ENCODE results near the gene SH2D4B. TPM values are rescaled to one million over a fixed set of nuclear protein-coding genes. Genes with fewer than 3 reads are reported as not detected.
"Not testable (repeated sequence)": the region's sequence is repeated elsewhere in the genome, so short reads cannot be mapped to it uniquely, and the experiment has no call there.

The SH2D4B gene
- polyA plus RNA-seq, 1 experiment, result not detected

DNA sequence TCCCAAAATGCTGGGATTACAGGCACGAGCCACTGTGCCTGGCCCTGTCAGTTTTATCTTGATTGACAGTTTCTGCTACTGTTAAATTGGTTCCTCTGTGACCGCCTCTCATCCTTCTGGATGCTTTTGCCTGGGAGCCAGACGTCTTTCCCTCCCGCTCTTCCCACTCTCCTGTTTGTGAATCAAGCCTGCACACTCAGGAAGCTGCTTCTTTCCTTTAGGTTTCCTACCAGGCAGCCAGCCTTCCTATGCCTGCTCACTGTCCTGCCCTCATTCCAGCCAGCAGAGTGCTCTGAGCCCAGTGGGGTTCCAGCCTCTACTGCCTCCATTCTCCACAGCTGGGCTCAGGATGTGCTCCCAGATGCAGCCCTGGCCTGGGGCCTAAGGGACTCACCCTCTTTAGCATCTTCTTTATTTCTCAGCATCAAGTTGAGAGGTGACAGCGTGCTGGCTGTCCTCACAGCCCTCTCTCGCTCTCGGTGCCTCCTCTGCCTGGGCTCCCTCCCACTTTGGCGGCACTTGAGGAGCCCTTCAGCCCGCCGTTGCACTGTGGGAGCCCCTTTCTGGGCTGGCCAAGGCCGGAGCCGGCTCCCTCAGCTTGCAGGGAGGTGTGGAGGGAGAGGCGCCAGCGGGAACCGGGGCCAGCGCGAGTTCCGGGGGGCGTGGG, 5.1 kb downstream of the SH2D4B start:
- ChIA-PET CTCF (no interaction called here), POLR2A (no interaction called here)
- TF ChIP-seq, protein P1, sequence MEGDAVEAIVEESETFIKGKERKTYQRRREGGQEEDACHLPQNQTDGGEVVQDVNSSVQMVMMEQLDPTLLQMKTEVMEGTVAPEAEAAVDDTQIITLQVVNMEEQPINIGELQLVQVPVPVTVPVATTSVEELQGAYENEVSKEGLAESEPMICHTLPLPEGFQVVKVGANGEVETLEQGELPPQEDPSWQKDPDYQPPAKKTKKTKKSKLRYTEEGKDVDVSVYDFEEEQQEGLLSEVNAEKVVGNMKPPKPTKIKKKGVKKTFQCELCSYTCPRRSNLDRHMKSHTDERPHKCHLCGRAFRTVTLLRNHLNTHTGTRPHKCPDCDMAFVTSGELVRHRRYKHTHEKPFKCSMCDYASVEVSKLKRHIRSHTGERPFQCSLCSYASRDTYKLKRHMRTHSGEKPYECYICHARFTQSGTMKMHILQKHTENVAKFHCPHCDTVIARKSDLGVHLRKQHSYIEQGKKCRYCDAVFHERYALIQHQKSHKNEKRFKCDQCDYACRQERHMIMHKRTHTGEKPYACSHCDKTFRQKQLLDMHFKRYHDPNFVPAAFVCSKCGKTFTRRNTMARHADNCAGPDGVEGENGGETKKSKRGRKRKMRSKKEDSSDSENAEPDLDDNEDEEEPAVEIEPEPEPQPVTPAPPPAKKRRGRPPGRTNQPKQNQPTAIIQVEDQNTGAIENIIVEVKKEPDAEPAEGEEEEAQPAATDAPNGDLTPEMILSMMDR (IDR thresholded peaks at IDR 0.05; ENCODE audit: low read depth, low read length), result no peak
- H3K4me3 ChIP-seq (ENCODE audit: low read depth, low read length), result no peak overlapping the region
- H3K27me3 ChIP-seq (ENCODE audit: control insufficient read depth, insufficient read depth, low read length), result peaks cover 10% of the 10 kb centered on the region
- H3K9me3 ChIP-seq (ENCODE audit: control insufficient read depth, insufficient read depth, low read length), result no peaks in the 10 kb centered on the region; the same call in 1 of the 2 replicates
- DNase-seq (ENCODE audit: low read depth, low spot score), result no peak
- H3K27ac ChIP-seq (ENCODE audit: low read depth, low read length), result no peak overlapping the region

DNA sequence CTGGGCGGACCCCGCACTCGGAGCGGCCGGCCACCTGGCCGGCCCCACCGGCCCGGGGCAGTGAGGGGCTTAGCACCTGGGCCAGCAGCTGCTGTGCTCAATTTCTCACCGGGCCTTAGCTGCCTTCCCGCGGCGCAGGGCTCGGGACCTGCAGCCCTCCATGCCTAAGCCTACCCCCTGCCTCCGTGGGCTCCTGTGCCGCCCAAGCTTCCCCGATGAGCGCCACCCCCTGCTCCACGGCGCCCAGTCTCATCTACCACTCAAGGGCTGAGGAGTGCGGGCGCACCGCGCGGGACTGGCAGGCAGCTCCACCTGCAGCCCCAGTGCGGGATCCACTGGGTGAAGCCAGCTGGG, 5.6 kb downstream of the SH2D4B start:
- DNase-seq (ENCODE audit: low read depth, low spot score); H3K4me3 ChIP-seq (ENCODE audit: low read depth, low read length); CTCF ChIA-PET; H3K9me3 ChIP-seq (ENCODE audit: control insufficient read depth, insufficient read depth, low read length); POLR2A ChIA-PET; H3K27me3 ChIP-seq (ENCODE audit: control insufficient read depth, insufficient read depth, low read length); H3K27ac ChIP-seq (ENCODE audit: low read depth, low read length): not testable (repeated sequence)

DNA sequence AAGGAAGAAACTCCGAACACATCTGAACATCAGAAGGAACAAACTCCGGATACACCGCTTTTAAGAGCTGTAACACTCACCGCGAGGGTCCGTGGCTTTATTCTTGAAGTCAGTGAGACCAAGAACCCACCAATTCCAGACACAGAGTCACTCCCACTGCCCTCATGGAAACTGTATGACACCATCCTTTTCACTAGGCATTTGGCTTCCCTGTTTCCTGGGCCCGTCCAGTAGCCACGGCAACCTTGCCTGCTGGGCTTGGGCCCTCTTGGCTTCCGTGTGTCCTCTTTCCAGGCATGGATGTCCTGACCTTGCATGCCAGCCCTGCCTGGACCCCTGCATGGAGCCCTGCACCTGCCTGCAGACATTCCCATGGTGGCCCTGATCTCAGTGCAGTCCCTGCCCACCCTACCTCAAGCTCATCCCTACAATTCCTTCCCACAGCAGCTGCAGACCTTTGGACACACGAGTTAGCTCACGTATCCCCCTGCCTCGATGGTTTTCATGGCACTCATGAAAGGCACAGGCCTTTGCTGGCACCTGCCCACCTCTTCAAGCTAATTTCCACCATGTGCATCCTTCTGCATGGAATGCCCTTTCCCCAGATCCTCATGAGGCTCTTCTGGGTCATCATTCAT, 6.7 kb downstream of the SH2D4B start:
- H3K4me3 ChIP-seq (ENCODE audit: low read depth, low read length), result no peak overlapping the region
- H3K27me3 ChIP-seq (ENCODE audit: control insufficient read depth, insufficient read depth, low read length), result peaks cover 7% of the 10 kb centered on the region
- TF ChIP-seq, protein P1 (IDR thresholded peaks at IDR 0.05; ENCODE audit: low read depth, low read length), result no peak
- CTCF ChIA-PET, result interaction anchor here (1.1 kb wide), 1 partner anchor 118 kb away, joined by 3 read pairs; no protein-coding TSS in a partner anchor
- POLR2A ChIA-PET, result no interaction called here
- no peak overlapping the region for H3K27ac ChIP-seq (ENCODE audit: low read depth, low read length)
- no peaks in the 10 kb centered on the region; the same call in 1 of the 2 replicates for H3K9me3 ChIP-seq (ENCODE audit: control insufficient read depth, insufficient read depth, low read length)
- DNase-seq (ENCODE audit: low read depth, low spot score), result no peak

DNA sequence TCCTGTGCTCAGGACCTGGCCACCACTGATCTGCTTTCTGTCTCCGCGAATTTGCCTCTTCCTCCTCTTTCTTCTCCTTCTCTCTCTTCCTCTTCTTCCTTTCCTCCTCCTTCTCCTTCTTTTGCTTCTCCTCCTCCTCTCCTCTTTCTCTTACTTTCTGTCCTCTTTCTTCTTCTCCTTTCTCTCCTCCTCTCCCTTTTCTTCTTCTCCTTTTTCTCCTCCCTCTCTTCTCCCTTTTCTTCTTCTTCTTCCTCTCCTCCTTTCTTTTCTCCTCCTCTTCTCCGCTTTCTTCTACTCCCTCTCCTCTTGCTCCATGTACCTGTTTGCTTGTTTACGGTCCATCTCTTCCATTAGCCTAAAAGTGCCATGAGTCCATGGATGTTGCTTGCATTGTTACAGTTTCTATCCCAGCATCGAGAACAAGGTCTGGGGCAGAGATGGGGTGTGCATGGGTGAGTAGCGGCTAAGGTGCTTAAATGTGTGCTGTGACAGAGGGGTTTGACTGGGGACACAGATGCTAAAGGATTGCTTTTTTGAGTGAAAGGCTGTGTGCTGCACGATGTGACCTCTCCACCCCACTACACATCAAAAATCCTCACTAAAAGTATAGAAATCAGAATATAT, 7.7 kb downstream of the SH2D4B start:
- no peak overlapping the region for H3K27ac ChIP-seq (ENCODE audit: low read depth, low read length)
- ChIA-PET CTCF (interaction anchor here (1.1 kb wide), 1 partner anchor 118 kb away, joined by 3 read pairs; no protein-coding TSS in a partner anchor), POLR2A (no interaction called here)
- no peak overlapping the region for H3K4me3 ChIP-seq (ENCODE audit: low read depth, low read length)
- DNase-seq (ENCODE audit: low read depth, low spot score), result no peak
- H3K27me3 ChIP-seq (ENCODE audit: control insufficient read depth, insufficient read depth, low read length), result peaks cover 7% of the 10 kb centered on the region
- H3K9me3 ChIP-seq (ENCODE audit: control insufficient read depth, insufficient read depth, low read length), result no peaks in the 10 kb centered on the region; the same call in 1 of the 2 replicates
- TF ChIP-seq, protein P1 (IDR thresholded peaks at IDR 0.05; ENCODE audit: low read depth, low read length), result no peak

DNA sequence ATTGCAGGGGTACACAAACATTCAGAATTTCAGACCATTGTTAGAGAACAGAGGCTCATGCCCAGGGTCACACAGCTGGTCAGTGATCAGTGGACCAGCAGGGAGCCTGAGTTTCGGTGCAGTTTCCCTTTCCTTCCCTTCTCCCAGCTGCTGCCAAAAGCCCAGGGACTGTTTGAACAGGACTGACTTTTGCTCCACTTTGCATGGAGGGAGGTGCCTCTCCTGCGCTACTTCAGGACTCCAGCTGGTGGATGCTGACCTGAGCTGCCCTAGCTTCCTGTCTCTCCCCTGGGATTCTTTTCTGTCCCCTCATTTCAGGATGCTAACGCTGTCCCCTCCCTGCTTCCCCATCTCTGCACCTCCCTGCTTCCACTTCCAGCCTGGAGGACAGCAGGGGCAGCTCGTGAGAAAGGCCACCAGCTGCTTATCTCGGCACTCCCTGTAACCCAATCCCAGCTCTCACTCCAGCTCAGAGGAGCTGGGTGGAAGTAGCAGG, 14.5 kb downstream of the SH2D4B start:
- ChIA-PET CTCF (interaction anchor here (1.1 kb wide), 1 partner anchor 44 kb away, joined by 3 read pairs; no protein-coding TSS in a partner anchor), POLR2A (no interaction called here)
- no peak for DNase-seq (ENCODE audit: low read depth, low spot score)
- TF ChIP-seq, protein P1 (IDR thresholded peaks at IDR 0.05; ENCODE audit: low read depth, low read length), result no peak
- no peaks in the 10 kb centered on the region for H3K9me3 ChIP-seq (ENCODE audit: control insufficient read depth, insufficient read depth, low read length)
- peaks cover 5% of the 10 kb centered on the region for H3K27me3 ChIP-seq (ENCODE audit: control insufficient read depth, insufficient read depth, low read length)
- H3K27ac ChIP-seq (ENCODE audit: low read depth, low read length), result no peak overlapping the region
- no peak overlapping the region for H3K4me3 ChIP-seq (ENCODE audit: low read depth, low read length)
